Measurements from ENCODE around the gene F7. TPM values are rescaled to one million over a fixed set of nuclear protein-coding genes. Genes with fewer than 3 reads are reported as not detected.

F7 gene
- total RNA-seq, 2 donors from 2014 or later: not detected

DNA sequence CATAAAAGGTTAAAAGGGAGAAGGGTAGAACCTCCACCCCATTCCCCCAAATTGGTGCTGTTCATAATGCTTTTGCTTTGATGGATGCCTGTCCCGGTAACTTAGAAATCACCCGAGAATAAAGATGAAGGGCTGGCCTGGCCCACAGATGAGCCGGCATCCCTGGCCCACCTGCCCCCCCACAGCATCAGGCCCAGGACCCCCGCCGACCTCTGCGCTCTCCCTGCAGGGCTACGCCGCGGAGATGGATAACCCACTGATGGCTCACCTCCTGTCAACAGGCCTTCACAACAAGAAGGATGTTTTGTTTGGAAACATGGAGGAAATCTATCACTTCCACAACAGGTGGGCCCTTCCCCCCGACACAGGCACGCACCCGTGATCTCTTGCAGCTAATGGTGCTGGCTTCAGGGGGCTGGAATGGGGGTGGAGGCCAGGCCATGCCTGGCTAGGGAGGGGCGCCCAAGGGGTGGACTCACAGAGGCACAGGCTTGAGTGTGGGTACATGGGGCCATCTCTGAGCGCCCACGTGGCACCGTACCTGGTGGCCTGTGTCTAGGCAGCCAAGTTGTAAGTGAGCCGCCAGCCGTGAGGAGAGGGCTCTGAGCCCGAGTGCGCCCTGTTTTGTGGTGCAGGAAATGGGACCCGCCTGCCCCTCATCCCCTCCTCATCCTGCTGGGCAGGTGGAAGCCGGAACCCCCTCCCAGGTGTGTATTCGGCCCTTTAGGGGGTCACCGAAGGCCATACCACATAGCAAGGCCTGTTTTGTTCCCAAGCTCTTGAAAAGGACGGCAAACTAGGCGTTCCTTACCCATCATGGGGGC, 23.2 kb upstream of the F7 start:
- intact Hi-C loops (cut with DNase I): no loop called here
- TF ChIP-seq POLR2A (IDR thresholded peaks at IDR 0.05): no peak
- TF ChIP-seq, protein P1, sequence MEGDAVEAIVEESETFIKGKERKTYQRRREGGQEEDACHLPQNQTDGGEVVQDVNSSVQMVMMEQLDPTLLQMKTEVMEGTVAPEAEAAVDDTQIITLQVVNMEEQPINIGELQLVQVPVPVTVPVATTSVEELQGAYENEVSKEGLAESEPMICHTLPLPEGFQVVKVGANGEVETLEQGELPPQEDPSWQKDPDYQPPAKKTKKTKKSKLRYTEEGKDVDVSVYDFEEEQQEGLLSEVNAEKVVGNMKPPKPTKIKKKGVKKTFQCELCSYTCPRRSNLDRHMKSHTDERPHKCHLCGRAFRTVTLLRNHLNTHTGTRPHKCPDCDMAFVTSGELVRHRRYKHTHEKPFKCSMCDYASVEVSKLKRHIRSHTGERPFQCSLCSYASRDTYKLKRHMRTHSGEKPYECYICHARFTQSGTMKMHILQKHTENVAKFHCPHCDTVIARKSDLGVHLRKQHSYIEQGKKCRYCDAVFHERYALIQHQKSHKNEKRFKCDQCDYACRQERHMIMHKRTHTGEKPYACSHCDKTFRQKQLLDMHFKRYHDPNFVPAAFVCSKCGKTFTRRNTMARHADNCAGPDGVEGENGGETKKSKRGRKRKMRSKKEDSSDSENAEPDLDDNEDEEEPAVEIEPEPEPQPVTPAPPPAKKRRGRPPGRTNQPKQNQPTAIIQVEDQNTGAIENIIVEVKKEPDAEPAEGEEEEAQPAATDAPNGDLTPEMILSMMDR (IDR thresholded peaks at IDR 0.05): no peak
- no peaks in the 10 kb centered on the region for H3K4me1 ChIP-seq
- 80 to 92% methylated on average over 13 to 26 of the region's 26 CpGs for WGBS, 2 donors
- DNase-seq (no peak), ATAC-seq (no peak)
- H3K9me3 ChIP-seq: no peaks in the 10 kb centered on the region
- H3K36me3 ChIP-seq (replicated peaks in 1 of 2; ENCODE audit: insufficient read depth in 1 of 2, low read depth in 2 of 2): peaks cover 0 to 8% of the 10 kb centered on the region in 2 donors
- no peaks in the 10 kb centered on the region for H3K27me3 ChIP-seq
- no peak overlapping the region for H3K27ac ChIP-seq
- no peak overlapping the region for H3K4me3 ChIP-seq

DNA sequence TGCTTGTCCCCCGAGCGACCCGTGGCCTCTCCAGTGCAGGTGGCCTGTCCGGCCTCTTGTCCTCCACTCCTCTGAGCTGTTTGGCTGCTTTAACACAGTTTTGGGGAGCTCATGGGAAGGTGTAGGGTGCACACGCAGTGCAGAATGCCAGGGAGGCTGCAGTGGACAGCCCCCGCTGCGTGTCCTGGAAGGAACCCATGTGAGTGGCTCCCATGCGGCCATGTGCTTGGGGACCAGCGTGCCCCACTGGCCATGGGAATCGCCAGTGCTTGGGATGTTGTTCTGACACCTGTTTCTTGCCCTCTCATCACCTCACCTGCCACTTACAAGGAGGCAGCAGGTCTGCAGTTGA, 22.6 kb upstream of the F7 start:
- Histone ChIP-seq H3K36me3 (replicated peaks in 1 of 2; ENCODE audit: insufficient read depth in 1 of 2, low read depth in 2 of 2) (peaks cover 0 to 12% of the 10 kb centered on the region in 2 donors), H3K9me3 (no peaks in the 10 kb centered on the region), H3K4me1 (no peaks in the 10 kb centered on the region), H3K4me3 (no peak overlapping the region), H3K27me3 (no peaks in the 10 kb centered on the region), H3K27ac (no peak overlapping the region)
- no peak for ATAC-seq
- WGBS, 2 donors: 85 to 90% methylated on average over 2 to 10 of the region's 10 CpGs
- intact Hi-C loops (cut with DNase I): no loop called here
- DNase-seq: no peak
- TF ChIP-seq, protein P1 (IDR thresholded peaks at IDR 0.05): no peak
- TF ChIP-seq POLR2A (IDR thresholded peaks at IDR 0.05): no peak

DNA sequence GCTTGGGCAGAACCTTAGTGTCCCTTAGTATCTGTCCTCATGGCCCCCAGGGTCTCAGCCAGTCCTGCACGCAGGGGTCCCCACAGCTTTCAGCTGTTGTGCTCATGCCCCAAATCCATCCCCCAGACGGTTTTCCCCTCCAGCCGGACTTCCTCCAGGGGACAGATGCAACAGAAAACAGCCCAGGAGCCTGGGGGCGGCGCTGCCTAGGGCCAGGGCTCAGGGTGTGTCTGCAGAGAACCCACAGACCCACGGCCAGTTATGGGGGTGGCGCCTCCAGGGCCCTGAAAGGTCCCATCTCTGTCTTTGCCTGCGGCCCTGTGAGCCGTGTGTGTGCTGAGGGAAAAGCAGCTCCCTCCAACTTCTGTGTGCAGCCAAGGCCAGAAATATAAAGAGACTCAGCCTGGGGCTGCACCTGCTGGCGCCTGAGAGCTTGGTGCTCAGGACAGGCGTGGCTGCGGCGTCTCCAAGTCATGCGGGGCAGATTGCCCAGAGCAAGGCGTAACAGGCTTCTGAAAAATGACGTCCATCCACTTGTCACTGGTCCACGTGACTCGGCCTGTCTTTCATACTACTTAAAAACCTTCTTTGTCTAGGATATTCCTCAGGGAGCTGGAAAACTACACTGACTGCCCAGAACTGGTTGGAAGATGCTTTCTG, 22.1 kb upstream of the F7 start:
- no peaks in the 10 kb centered on the region for H3K27me3 ChIP-seq
- no peak overlapping the region for H3K4me3 ChIP-seq
- H3K4me1 ChIP-seq: no peaks in the 10 kb centered on the region
- no peak for DNase-seq
- H3K27ac ChIP-seq: no peak overlapping the region
- ATAC-seq: no peak
- WGBS, 2 donors: 77 to 86% methylated on average over 11 to 18 of the region's 18 CpGs
- intact Hi-C loops (cut with DNase I): no loop called here
- peaks cover 0 to 13% of the 10 kb centered on the region in 2 donors for H3K36me3 ChIP-seq (replicated peaks in 1 of 2; ENCODE audit: insufficient read depth in 1 of 2, low read depth in 2 of 2)
- TF ChIP-seq POLR2A (IDR thresholded peaks at IDR 0.05): no peak
- TF ChIP-seq, protein P1 (IDR thresholded peaks at IDR 0.05): no peak
- no peaks in the 10 kb centered on the region for H3K9me3 ChIP-seq

DNA sequence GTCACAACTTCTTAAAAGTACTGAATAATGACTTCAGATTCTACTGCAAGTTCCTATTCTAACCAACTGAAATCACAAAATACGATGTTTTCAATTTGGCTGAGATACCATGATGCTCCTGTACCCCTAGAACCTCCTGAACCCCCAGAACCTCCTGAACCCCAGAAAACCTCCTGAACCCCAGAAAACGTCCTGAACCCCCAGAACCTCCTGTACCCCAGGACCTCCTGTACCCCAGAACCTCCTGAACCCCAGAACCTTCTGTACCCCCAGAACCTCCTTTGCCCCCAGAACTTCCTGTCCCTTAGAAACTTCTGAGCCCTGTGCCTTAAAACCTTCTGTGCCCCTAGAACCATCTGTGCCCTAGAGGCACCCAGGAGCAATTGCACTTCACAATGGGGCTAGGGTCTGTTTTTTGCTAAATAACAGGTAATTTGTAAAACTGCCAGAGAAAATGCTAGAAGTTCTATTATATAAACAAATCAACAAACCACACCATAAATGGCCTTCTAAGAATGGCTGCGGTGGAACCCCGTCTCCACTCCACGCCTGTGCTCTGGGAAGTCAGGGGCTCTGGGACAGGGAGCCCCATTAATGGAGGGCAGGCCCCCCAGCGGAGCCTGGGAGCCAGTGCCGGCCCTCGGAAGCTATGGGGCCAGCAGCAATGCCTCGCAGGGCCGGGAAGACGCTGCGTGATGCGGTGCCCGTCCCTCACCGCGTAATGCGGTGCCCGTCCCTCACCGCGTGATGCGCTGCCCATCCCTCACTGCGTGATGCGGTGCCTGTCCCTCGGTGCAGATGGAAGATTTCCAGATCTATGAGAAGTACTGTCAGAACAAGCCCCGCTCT, 21.3 kb upstream of the F7 start:
- peaks cover 0 to 10% of the 10 kb centered on the region in 2 donors for H3K36me3 ChIP-seq (replicated peaks in 1 of 2; ENCODE audit: insufficient read depth in 1 of 2, low read depth in 2 of 2)
- H3K9me3 ChIP-seq: no peaks in the 10 kb centered on the region
- 90 to 93% methylated on average over 23 to 24 of the region's 25 CpGs for WGBS, 2 donors
- intact Hi-C loops (cut with DNase I): no loop called here
- H3K4me1 ChIP-seq: no peaks in the 10 kb centered on the region
- no peaks in the 10 kb centered on the region for H3K27me3 ChIP-seq
- ATAC-seq (no peak), DNase-seq (no peak)
- no peak for TF ChIP-seq POLR2A (IDR thresholded peaks at IDR 0.05)
- TF ChIP-seq, protein P1 (IDR thresholded peaks at IDR 0.05): no peak
- no peak overlapping the region for H3K27ac ChIP-seq
- H3K4me3 ChIP-seq: no peak overlapping the region

Measured in body of pancreas (tissue), 4 donors.